Cerebellar nuclear complex (tissue), 1 donor: ENCODE data around the gene TMEM151A.

Experiments used
- DNase-seq, 2 experiments: peaks; one replicate each; lab custom pipeline; 2025; lab: John Stamatoyannopoulos, UW

The TMEM151A gene

GRCh38 chr11:66283461-66284105 is 8.1 kb upstream of the TMEM151A start:
- no peak for DNase-seq

- DNase-seq, result no peak
Measured at GRCh38 chr11:66284526-66285078, 7.1 kb upstream of the TMEM151A start.

GRCh38 chr11:66285250-66285947 is 6.3 kb upstream of the TMEM151A start:
- DNase-seq, result no peak

GRCh38 chr11:66286699-66287098 is 5.0 kb upstream of the TMEM151A start:
- no peak for DNase-seq

GRCh38 chr11:66287211-66287888 is 4.3 kb upstream of the TMEM151A start:
- no peak for DNase-seq

- DNase-seq, result no peak
Measured at GRCh38 chr11:66287889-66288670, 3.6 kb upstream of the TMEM151A start.

- DNase-seq, result peak; percentile 99 to 100
Measured at GRCh38 chr11:66288671-66289547, 2.8 kb upstream of the TMEM151A start, which contains the start of gene YIF1A. YIF1A (minus strand) TSS chr11:66289143; CDS start chr11:66288985, 158 bp downstream.

- DNase-seq, result no peak
Measured at GRCh38 chr11:66289548-66290329, 2.0 kb upstream of the TMEM151A start.

- DNase-seq, result no peak
Measured at GRCh38 chr11:66290330-66290621, 1.4 kb upstream of the TMEM151A start.

- DNase-seq, result no peak
Measured at GRCh38 chr11:66291303-66291705, 390 bp upstream of the TMEM151A start.

GRCh38 chr11:66292543-66293332 is 1.0 kb downstream of the TMEM151A start:
- DNase-seq, result no peak

- DNase-seq, result no peak
Measured at GRCh38 chr11:66293352-66293751, 1.7 kb downstream of the TMEM151A start.

GRCh38 chr11:66293777-66294625 is 2.3 kb downstream of the TMEM151A start:
- DNase-seq, result no peak

- DNase-seq, result no peak
Measured at GRCh38 chr11:66294626-66295620, 3.2 kb downstream of the TMEM151A start.

- no peak for DNase-seq
Measured at GRCh38 chr11:66297610-66298009, 5.9 kb downstream of the TMEM151A start.

GRCh38 chr11:66299186-66299585 is 7.5 kb downstream of the TMEM151A start:
- DNase-seq, result no peak

- no peak for DNase-seq
Measured at GRCh38 chr11:66302656-66303055, 11.0 kb downstream of the TMEM151A start.
